Brain microvascular endothelial cell (primary cell): ENCODE measurements around the gene MAML2.
"Not testable (repeated sequence)": the region's sequence is repeated elsewhere in the genome, so short reads cannot be mapped to it uniquely, and the experiment has no call there.

ENCODE experiments used
- DNase-seq: peaks from one replicate; pipeline ENCODE4 v3.0.0-alpha.2; 2020
- H3K27ac ChIP-seq: fragments of 250-450 bp; sonication (Bioruptor Pico); 2 replicates; pipeline ENCODE4 v1.5.1; 2020; ENCODE audit warnings: mild to moderate bottlenecking, moderate library complexity
- H3K27me3 ChIP-seq: fragments of 250-450 bp; sonication (Bioruptor Pico); replicated peaks from 2 replicates; pipeline ENCODE4 v1.5.1; 2020; ENCODE audit warnings: mild to moderate bottlenecking
- H3K36me3 ChIP-seq: fragments of 250-450 bp; sonication (Bioruptor Pico); replicated peaks from 2 replicates; pipeline ENCODE4 v1.5.1; 2020; ENCODE audit warnings: mild to moderate bottlenecking
- H3K4me3 ChIP-seq: 2 replicates; pipeline ENCODE4 v1.5.1; 2011; ENCODE audit warnings: low read depth, mild to moderate bottlenecking, control low read depth, low read length, moderate library complexity
- in situ Hi-C: cut with HindIII; loops from 2 replicates; pipeline ENCODE4 v1.10.0; 2017; ENCODE audit warnings: low sequenced_read_pairs, low pct_ligation_motif_present
- TF ChIP-seq, protein P1 (sequence below): IDR thresholded peaks from 2 replicates; pipeline ENCODE4 v1.5.1; 2011; ENCODE audit warnings: low read depth, mild to moderate bottlenecking, moderate library complexity, low read length, control low read depth, inconsistent platforms; ENCODE audit errors: missing control alignments

The MAML2 gene

DNA sequence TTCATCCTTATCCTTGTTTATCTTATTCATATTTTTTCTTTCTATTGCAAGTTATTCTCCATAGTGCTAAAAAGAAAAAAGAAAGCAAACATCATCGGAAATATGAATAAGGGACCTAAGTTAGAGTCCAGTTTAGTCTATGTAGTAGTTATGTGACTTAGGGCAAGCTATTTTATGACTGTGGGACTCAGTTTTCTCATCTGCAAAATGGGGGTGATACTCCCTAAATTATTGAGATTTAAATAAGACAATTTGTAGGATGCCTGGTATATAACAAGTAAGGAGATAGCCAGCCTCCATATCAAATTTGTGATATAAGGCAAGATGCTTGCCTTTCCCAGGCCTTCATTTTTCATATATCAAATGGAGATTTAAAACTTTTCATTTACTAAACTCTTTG is 69.5 kb downstream of the MAML2 start:
- H3K27ac ChIP-seq: no peak overlapping the region
- no peak overlapping the region for H3K4me3 ChIP-seq
- in situ Hi-C loops: no loop called here
- TF ChIP-seq, protein P1, sequence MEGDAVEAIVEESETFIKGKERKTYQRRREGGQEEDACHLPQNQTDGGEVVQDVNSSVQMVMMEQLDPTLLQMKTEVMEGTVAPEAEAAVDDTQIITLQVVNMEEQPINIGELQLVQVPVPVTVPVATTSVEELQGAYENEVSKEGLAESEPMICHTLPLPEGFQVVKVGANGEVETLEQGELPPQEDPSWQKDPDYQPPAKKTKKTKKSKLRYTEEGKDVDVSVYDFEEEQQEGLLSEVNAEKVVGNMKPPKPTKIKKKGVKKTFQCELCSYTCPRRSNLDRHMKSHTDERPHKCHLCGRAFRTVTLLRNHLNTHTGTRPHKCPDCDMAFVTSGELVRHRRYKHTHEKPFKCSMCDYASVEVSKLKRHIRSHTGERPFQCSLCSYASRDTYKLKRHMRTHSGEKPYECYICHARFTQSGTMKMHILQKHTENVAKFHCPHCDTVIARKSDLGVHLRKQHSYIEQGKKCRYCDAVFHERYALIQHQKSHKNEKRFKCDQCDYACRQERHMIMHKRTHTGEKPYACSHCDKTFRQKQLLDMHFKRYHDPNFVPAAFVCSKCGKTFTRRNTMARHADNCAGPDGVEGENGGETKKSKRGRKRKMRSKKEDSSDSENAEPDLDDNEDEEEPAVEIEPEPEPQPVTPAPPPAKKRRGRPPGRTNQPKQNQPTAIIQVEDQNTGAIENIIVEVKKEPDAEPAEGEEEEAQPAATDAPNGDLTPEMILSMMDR: no peak
- H3K36me3 ChIP-seq: peaks cover 10% of the 10 kb centered on the region
- no peaks in the 10 kb centered on the region for H3K27me3 ChIP-seq
- DNase-seq: no peak

DNA sequence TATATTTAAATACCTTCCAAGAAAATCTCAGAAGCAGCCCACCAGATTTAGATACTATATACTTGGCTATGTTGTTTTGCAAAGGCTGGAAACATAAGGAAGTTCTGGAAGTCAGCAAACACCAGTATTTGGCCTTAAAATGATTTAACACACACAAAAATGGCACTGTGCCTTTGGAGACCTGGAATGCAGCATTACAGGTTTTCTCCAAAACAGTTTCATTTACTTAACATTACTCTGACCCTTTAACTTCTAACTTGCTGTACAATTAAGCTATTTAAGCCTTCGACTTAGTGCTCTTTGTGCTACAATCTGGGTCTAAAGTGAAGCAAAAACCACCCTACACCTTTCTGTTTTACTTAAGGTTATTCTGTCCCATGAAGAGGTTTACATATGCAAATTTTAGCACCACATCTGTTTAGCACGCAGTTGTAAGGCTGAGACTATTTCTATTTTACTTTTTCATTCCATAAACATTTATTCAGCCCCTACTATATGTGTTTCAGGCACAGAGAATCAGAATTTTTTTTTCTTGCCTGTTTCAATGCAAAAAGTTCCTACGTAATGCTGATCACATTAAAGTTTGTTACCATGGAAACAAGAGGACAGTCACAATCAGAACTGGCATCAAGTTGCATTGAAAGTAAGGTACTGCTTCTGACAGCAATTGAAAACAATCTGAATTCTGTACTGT is 70.3 kb downstream of the MAML2 start:
- H3K4me3 ChIP-seq: no peak overlapping the region
- peak; percentile 32 for DNase-seq
- in situ Hi-C loops: no loop called here
- TF ChIP-seq, protein P1: no peak
- peak overlapping the region; percentile 33 for H3K27ac ChIP-seq
- H3K36me3 ChIP-seq: peaks cover 10% of the 10 kb centered on the region
- no peaks in the 10 kb centered on the region for H3K27me3 ChIP-seq

DNA sequence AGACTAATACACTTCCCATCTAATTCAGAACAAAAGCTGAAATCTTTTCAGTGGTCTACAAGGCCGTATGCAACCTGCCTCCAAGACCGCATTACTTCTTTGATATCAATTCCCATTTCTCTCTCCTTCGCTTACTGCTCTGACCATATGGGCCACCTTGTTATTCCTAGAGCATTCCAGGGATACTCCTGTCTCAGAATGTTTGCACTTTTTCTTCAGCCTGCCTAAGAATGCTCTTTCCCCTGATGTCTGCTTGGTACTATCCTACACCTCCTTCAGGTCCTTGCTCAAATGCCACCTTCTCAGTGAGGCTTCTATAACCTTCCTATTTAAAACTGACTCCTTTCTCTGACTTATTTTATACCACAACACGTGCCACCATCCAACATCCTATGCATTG is 71.2 kb downstream of the MAML2 start:
- DNase-seq: no peak
- in situ Hi-C loops: no loop called here
- TF ChIP-seq, protein P1: no peak
- Histone ChIP-seq H3K4me3 (no peak overlapping the region), H3K27ac (no peak overlapping the region), H3K27me3 (no peaks in the 10 kb centered on the region), H3K36me3 (peaks cover 10% of the 10 kb centered on the region)

DNA sequence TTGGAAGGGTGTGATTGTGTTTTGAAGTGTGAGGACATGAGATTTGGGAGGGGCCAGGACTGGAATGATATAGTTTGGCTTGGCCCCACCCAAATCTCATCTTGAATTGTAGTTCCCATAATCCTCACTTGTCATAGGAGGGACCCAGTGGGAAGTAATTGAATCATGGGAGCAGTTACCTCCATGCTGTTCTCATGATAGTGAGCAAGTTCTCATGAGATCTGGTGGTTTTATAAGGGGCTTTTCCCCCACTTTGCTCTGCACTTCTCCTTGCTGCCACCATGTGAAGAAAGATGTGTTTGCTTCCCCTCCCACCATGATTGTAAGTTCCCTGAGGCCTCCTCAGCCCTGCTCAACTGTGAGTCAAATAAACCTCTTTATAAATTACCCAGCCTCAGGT is 71.6 kb downstream of the MAML2 start:
- H3K36me3 ChIP-seq: not testable (repeated sequence)

DNA sequence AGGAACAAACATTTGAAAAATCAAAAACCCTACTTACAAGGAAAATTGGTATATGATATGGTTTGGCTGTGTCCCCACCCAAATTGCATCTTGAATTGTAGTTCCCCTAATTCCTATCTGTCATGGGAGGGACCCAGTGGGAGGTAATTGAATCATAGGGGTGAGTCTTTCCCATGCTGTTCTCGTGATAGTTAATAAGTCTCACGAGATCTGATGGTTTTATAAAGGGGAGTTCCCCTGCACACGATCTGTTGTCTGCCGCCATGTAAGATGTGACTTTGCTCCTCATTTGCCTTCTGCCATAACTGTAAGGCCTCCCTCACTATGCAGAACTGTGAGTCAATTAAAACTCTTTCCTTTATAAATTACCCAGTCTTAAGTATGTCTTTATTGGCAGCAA is 74.5 kb downstream of the MAML2 start:
- H3K4me3 ChIP-seq, DNase-seq, H3K36me3 ChIP-seq, in situ Hi-C loops, H3K27me3 ChIP-seq, H3K27ac ChIP-seq: not testable (repeated sequence)

More for the DNA sequence above, 71.6 kb downstream of the MAML2 start:
- H3K27me3 ChIP-seq, H3K27ac ChIP-seq, in situ Hi-C loops, DNase-seq, H3K4me3 ChIP-seq: not testable (repeated sequence)

DNA sequence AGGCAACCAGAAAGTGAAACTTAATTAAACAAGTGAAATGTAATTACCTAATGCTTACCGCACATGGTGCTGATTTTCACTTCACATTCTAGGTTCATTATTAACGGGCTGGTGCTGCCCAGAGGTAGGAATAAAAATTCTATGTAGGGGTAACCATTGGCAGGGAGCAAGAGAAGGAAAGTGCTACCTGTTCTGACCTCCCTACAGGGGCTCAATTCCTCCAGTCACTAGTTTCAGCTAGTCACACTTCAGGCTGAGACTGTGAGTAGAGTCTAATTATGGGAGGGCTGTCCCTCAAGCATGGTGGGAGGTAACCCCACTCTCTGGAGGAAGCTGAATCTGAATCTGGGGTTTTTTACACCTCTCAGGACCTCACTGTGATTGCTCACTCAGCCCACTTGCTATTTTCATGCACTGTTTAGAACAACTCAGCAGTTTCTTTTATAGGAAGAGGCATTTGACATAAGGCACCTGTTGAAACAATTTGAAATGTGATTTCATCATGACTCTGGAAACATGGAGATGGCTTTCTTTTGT is 75.4 kb downstream of the MAML2 start:
- peaks cover 10% of the 10 kb centered on the region for H3K36me3 ChIP-seq
- no peak for DNase-seq
- no peak overlapping the region for H3K4me3 ChIP-seq

More for the DNA sequence above, 75.4 kb downstream of the MAML2 start:
- H3K27me3 ChIP-seq: no peaks in the 10 kb centered on the region
- TF ChIP-seq, protein P1: no peak
- no peak overlapping the region for H3K27ac ChIP-seq
- in situ Hi-C loops: no loop called here
